HG03521 (cell line): ENCODE measurements around the gene PGK1.
"Not testable (repeated sequence)": the region's sequence is repeated elsewhere in the genome, so short reads cannot be mapped to it uniquely, and the experiment has no call there.

ENCODE experiments used
- ATAC-seq: cut with Tn5 transposase; IDR thresholded peaks from one replicate; pipeline ENCODE4 v1.9.1; 2021; ENCODE audit warnings: mild to moderate bottlenecking, moderate library complexity; ENCODE audit not compliant: unreplicated experiment

Gene PGK1

DNA sequence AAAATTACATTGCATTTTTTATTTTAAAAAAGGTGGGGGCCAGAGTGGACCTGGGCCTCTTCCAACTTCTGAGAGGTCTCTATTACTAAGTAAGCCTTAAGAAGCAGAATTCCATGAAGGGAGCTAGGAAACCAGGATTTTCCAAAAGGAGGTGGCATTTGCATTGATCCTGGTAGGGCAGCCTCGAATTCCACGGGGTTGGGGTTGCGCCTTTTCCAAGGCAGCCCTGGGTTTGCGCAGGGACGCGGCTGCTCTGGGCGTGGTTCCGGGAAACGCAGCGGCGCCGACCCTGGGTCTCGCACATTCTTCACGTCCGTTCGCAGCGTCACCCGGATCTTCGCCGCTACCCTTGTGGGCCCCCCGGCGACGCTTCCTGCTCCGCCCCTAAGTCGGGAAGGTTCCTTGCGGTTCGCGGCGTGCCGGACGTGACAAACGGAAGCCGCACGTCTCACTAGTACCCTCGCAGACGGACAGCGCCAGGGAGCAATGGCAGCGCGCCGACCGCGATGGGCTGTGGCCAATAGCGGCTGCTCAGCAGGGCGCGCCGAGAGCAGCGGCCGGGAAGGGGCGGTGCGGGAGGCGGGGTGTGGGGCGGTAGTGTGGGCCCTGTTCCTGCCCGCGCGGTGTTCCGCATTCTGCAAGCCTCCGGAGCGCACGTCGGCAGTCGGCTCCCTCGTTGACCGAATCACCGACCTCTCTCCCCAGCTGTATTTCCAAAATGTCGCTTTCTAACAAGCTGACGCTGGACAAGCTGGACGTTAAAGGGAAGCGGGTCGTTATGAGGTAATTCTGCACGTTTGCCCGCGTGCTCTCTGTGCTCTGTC, at the start of gene PGK1:
TSS of gene PGK1 (plus strand) at position 626 of the 824 bp plus-strand sequence. CDS start at position 719, 93 bp downstream.
- peak; percentile 98 for ATAC-seq

DNA sequence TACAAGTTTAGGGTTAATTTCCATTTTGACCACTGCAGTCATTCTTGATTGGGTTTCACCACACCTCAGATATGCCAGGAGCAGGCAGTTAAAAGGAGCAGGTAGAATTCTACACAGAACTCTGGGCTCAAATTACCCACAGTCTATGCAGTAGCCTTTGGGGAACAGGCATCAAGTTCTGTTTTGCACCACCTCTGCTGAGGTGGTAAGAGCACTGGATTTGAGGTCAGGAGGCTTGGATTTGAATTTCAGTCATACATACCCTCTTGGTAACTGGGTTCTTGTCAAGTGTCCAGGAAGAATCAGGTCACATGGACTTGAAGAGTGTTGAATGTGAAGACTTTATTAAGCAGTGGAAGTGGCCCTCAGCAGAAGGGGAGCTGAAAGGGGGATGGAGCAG, 40.4 kb upstream of the PGK1 start:
- no peak for ATAC-seq

DNA sequence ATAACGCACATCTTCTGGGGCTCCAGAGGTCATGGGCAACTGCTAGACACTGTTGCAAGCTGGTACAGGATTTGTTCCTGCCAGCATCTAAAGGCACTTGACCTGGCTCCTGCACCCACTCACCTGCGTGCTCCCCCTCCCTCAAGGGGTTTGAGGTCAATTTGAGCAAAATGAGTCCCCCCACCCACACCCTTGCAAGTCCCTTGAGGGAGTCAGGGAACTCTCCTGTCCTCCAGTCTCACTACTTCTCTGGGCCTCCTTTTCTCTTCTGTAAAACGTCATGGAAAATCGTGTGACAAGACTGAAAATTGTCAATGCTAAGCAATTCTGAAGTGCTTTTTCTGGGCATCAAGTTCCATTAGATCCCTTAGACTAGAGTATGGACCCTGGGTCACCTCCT, 39.9 kb upstream of the PGK1 start:
- ATAC-seq = no peak

GRCh38 chrX:78064698-78065601, 39.1 kb upstream of the PGK1 start:
- peak; percentile 67 for ATAC-seq

- no peak for ATAC-seq
These were observed 37.9 kb upstream of the PGK1 start for GRCh38 chrX:78066110-78066509.

DNA sequence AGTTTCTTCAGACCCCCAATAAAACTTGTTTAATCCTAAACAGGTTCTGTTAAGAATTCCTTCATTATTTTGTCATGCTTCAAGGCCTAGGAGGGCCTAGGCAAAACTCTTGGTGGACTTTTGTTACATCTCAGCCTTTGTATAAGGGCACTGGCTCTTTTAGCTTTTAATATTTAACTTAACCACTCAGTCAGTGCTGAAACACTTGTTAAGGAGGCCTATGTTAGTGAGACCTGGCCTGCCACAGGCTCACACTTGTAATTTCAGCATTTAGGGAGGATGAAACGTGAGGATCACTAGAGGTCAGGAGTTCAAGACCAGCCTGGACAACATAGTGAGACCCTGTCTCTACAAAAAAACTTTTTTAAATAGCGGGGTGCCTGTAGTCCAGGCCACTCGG, 32.7 kb upstream of the PGK1 start:
- ATAC-seq = no peak

GRCh38 chrX:78073147-78074077, 30.6 kb upstream of the PGK1 start:
- ATAC-seq = not testable (repeated sequence)

DNA sequence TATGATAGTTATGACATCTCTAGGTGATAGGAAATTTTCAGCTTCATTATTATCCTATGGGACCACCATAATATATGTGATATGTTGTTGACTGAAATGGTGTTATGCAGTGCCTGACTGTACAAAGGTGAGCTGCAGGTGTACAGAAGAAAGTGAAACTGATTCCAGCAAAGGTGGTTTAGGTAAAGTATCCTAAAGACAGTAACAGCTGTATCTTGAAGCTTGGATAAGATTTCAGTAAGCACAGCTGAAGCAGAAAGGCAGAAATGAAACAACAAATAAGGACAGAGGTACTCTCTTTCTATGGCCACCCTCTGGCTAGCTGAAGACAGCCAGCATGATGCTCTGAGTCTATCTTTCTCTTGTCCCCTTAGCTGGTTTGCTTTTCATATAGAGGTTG, 30.0 kb upstream of the PGK1 start:
- no peak for ATAC-seq

GRCh38 chrX:78075787-78076389, 28.2 kb upstream of the PGK1 start:
- ATAC-seq = no peak

DNA sequence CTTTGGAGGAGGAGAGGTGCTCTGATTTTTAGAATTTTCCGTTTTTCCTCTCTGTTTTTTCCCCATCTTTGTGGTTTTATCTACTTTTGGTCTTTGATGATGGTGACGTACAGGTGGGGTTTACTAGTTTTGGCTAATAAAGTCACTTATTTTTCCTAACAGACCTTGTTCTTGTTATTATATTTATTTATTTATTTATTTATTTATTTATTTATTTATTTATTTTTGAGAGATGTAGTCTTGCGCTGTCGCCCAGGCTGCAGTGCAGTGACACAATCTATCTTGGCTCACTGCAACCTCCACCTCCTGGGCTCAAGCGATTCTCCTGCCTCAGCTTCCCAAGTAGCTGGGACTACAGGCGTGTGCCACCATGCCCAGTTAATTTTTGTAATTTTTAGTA, 22.6 kb upstream of the PGK1 start:
- ATAC-seq = not testable (repeated sequence)

DNA sequence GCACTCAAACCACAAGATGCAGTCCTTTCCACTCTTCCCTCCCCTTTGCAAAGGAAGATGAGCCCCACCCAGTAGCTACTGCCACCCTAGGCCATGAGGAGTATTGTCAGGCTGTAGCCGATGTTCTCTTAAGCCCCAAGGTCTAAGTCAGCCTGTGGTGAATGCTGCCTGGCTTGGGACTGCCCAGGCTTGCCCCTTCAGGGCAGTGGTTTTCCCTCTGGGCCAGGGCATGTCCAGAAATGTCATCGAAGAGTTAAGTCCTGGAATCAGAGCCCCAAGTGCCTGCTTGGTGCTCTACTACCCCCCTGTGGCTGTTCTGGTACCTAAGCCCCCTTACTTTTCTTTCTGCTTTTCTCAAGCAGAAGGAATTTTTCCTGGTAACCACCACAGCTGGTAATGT, 11.8 kb upstream of the PGK1 start:
- ATAC-seq = peak; percentile 56

- no peak for ATAC-seq
These were observed 5.9 kb upstream of the PGK1 start for GRCh38 chrX:78098108-78098507.

DNA sequence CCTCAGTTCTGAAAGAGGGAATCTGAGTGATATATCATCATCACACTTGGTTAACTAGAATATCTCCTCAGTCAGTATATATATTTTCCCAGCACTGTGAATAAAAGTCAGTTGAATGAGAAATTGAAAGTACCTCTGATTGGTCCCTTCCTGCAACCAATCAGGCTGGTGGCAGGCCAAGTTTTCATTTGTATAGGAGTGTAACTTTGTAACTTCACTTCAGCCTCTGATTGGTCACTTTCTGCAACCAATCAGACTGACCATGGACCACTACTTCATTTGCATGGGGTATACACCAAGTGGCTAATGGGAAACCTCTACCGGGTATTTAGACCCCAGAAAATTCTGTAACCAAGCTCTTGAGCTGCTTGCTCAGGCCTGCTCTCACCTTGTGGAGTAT, 2.0 kb upstream of the PGK1 start:
- no peak for ATAC-seq

GRCh38 chrX:78103001-78103622, 936 bp upstream of the PGK1 start:
- ATAC-seq = no peak

GRCh38 chrX:78104447-78105176, 564 bp downstream of the PGK1 start:
- ATAC-seq = no peak

- ATAC-seq = no peak
These were observed 2.0 kb downstream of the PGK1 start for GRCh38 chrX:78105944-78106650.

DNA sequence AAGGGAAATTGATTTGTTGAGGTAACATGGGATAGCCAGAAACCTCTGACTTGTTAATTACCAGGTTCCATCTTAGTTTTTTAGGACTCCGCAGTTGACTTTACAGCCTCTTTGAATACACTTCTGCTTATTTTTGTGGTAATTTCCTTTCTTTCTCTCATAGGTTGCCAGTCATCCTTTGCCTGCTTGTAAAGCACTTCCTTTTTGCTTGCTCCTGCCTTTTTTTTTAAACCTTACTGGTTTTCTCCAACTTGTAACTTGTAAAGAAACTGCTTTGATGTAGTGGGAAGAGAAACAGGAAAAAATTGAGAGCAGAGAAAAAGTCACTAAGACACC, 2.6 kb downstream of the PGK1 start:
- no peak for ATAC-seq

- ATAC-seq = no peak
These were observed 5.4 kb downstream of the PGK1 start for GRCh38 chrX:78109458-78109857.
